Neural progenitor cell (in vitro differentiated cells): ENCODE data around the gene XPC. TPM values are rescaled to one million over a fixed set of nuclear protein-coding genes. Genes with fewer than 3 reads are reported as not detected.

Experiments used
- DNase-seq: peaks from one replicate; pipeline ENCODE4 v3.0.0-alpha.2; 2016; ENCODE audit warnings: low spot score
- H2AFZ ChIP-seq: fragments of 200-600 bp; sonication (generic); replicated peaks from 2 replicates; pipeline ENCODE4 v1.6.1; 2016; ENCODE audit warnings: antibody characterized with exemption
- H3F3A ChIP-seq: fragments of 200-600 bp; sonication (generic); 2 replicates; pipeline ENCODE4 v1.6.1; 2016; ENCODE audit warnings: antibody characterized with exemption, low read depth
- H3K27ac ChIP-seq: fragments of 200-600 bp; sonication (generic); 2 replicates; pipeline ENCODE4 v1.5.1; 2016; ENCODE audit warnings: mild to moderate bottlenecking
- H3K27me3 ChIP-seq: fragments of 200-600 bp; sonication (generic); 2 replicates; pipeline ENCODE4 v1.6.1; 2016; ENCODE audit warnings: mild to moderate bottlenecking, moderate library complexity
- H3K36me3 ChIP-seq: fragments of 200-600 bp; sonication (generic); 2 replicates; pipeline ENCODE4 v1.5.1; 2016
- H3K4me1 ChIP-seq: fragments of 200-600 bp; sonication (generic); 2 replicates; pipeline ENCODE4 v1.6.1; 2016; ENCODE audit warnings: mixed run types
- H3K4me2 ChIP-seq: fragments of 200-600 bp; sonication (generic); 2 replicates; pipeline ENCODE4 v1.6.1; 2016
- H3K4me3 ChIP-seq: fragments of 200-600 bp; sonication (generic); 2 replicates; pipeline ENCODE4 v1.5.1; 2016
- H3K79me2 ChIP-seq: fragments of 200-600 bp; sonication (generic); 2 replicates; pipeline ENCODE4 v1.6.1; 2016; ENCODE audit warnings: low read depth
- H3K9ac ChIP-seq: fragments of 200-600 bp; sonication (generic); 2 replicates; pipeline ENCODE4 v1.6.1; 2016
- H3K9me3 ChIP-seq: fragments of 200-600 bp; sonication (generic); 2 replicates; pipeline ENCODE4 v1.5.1; 2016; ENCODE audit warnings: low read depth
- H4K20me1 ChIP-seq: fragments of 200-600 bp; sonication (generic); 2 replicates; pipeline ENCODE4 v1.6.1; 2016; ENCODE audit warnings: low read depth
- H3K27ac Mint-ChIP-seq: 3 replicates; pipeline ENCODE4 v1.8.0; 2021; ENCODE audit warnings: mixed read lengths
- H3K27me3 Mint-ChIP-seq: 2 replicates; pipeline ENCODE4 v1.8.0; 2022; ENCODE audit warnings: low read depth, mild to moderate bottlenecking, inconsistent platforms, moderate library complexity, mixed read lengths; ENCODE audit not compliant: insufficient read depth
- H3K36me3 Mint-ChIP-seq: 3 replicates; pipeline ENCODE4 v1.8.0; 2021; ENCODE audit warnings: mixed read lengths
- H3K4me1 Mint-ChIP-seq: 3 replicates; pipeline ENCODE4 v1.8.0; 2021; ENCODE audit warnings: mixed read lengths
- H3K4me3 Mint-ChIP-seq: 3 replicates; pipeline ENCODE4 v1.8.0; 2021; ENCODE audit warnings: mild to moderate bottlenecking, moderate library complexity, mixed read lengths
- H3K9me3 Mint-ChIP-seq: 3 replicates; pipeline ENCODE4 v1.8.0; 2020; ENCODE audit warnings: mixed read lengths
- CTCF ChIP-seq: fragments of 200-600 bp; sonication (generic); IDR thresholded peaks from 2 replicates; pipeline ENCODE4 v1.5.1; 2017; ENCODE audit warnings: antibody characterized with exemption, mild to moderate bottlenecking
- EZH2 ChIP-seq: fragments of 200-600 bp; sonication (generic); IDR thresholded peaks from 2 replicates; pipeline ENCODE4 v1.6.1; 2017; ENCODE audit warnings: antibody characterized with exemption, mild to moderate bottlenecking, moderate library complexity
- EZH2phosphoT487 ChIP-seq: fragments of 200-600 bp; sonication (generic); IDR thresholded peaks from 2 replicates; pipeline ENCODE4 v1.6.1; 2017; ENCODE audit warnings: antibody characterized with exemption
- total RNA-seq: library from RNA; depleted of rRNA; stranded (reverse); fragments of >200 nt; gene quantifications from 2 replicates; pipeline ENCODE4 v1.2.3, GENCODE V29; 2015; ENCODE audit warnings: low replicate concordance

The XPC gene
- total RNA-seq, 1 donor from 2014 or later = 44.1 TPM

- DNase-seq = no peak
- Histone ChIP-seq H3K4me2 (no peak overlapping the region), H3K27me3 (no peaks in the 10 kb centered on the region), H3K9me3 (no peaks in the 10 kb centered on the region), H3K4me3 (no peak overlapping the region), H3F3A (no peaks in the 10 kb centered on the region), H3K4me1 (no peaks in the 10 kb centered on the region), H4K20me1 (no peaks in the 10 kb centered on the region), H3K27ac (no peak overlapping the region), H3K9ac (no peak overlapping the region), H3K79me2 (no peaks in the 10 kb centered on the region), H2AFZ (no peak overlapping the region), H3K36me3 (no peaks in the 10 kb centered on the region)
- Mint-ChIP-seq H3K27ac (no peak overlapping the region), H3K27me3 (no peaks in the 10 kb centered on the region), H3K4me3 (no peak overlapping the region), H3K9me3 (no peaks in the 10 kb centered on the region), H3K4me1 (no peaks in the 10 kb centered on the region), H3K36me3 (peaks cover 27% of the 10 kb centered on the region)
- no peak for TF ChIP-seq EZH2phosphoT487
- no peak for TF ChIP-seq CTCF
- TF ChIP-seq EZH2 = no peak
These were observed 42.8 kb downstream of the XPC start for GRCh38 chr3:14135581-14135980.

- H3K4me2 ChIP-seq = no peak overlapping the region
- no peaks in the 10 kb centered on the region for H3K9me3 ChIP-seq
- no peak overlapping the region for H3K9ac ChIP-seq
- no peaks in the 10 kb centered on the region for H3K27me3 ChIP-seq
- no peaks in the 10 kb centered on the region for H3K4me1 ChIP-seq
- no peaks in the 10 kb centered on the region for H3K4me1 Mint-ChIP-seq
- no peaks in the 10 kb centered on the region for H3K9me3 Mint-ChIP-seq
- no peak for TF ChIP-seq CTCF
- TF ChIP-seq EZH2 = no peak
- TF ChIP-seq EZH2phosphoT487 = no peak
- H3K36me3 ChIP-seq = no peaks in the 10 kb centered on the region
- no peaks in the 10 kb centered on the region for H4K20me1 ChIP-seq
- H3K36me3 Mint-ChIP-seq = peaks cover 29% of the 10 kb centered on the region
- DNase-seq = no peak
- H3K79me2 ChIP-seq = no peaks in the 10 kb centered on the region
- H3K4me3 Mint-ChIP-seq = no peak overlapping the region
- H3F3A ChIP-seq = no peaks in the 10 kb centered on the region
- no peak overlapping the region for H2AFZ ChIP-seq
- no peak overlapping the region for H3K27ac ChIP-seq
- H3K4me3 ChIP-seq = no peak overlapping the region
- no peaks in the 10 kb centered on the region for H3K27me3 Mint-ChIP-seq
- no peak overlapping the region for H3K27ac Mint-ChIP-seq
These were observed 44.1 kb downstream of the XPC start for GRCh38 chr3:14134291-14134690.

- peaks cover 32% of the 10 kb centered on the region for H3K36me3 Mint-ChIP-seq
- no peaks in the 10 kb centered on the region for H3K4me1 Mint-ChIP-seq
- no peaks in the 10 kb centered on the region for H3K27me3 ChIP-seq
- no peaks in the 10 kb centered on the region for H4K20me1 ChIP-seq
- TF ChIP-seq EZH2 (no peak), CTCF (no peak), EZH2phosphoT487 (no peak)
- no peak overlapping the region for H3K9ac ChIP-seq
- H3K4me2 ChIP-seq = no peak overlapping the region
- no peak overlapping the region for H3K27ac Mint-ChIP-seq
- H2AFZ ChIP-seq = no peak overlapping the region
- DNase-seq = no peak
- peaks cover under 1% of the 10 kb centered on the region for H3K79me2 ChIP-seq
- no peaks in the 10 kb centered on the region for H3K27me3 Mint-ChIP-seq
- H3K4me1 ChIP-seq = no peaks in the 10 kb centered on the region
- H3K9me3 Mint-ChIP-seq = no peaks in the 10 kb centered on the region
- H3K36me3 ChIP-seq = no peaks in the 10 kb centered on the region
- H3K27ac ChIP-seq = no peak overlapping the region
- H3K4me3 ChIP-seq = no peak overlapping the region
- no peaks in the 10 kb centered on the region for H3K9me3 ChIP-seq
- no peak overlapping the region for H3K4me3 Mint-ChIP-seq
- no peaks in the 10 kb centered on the region for H3F3A ChIP-seq
These were observed 44.5 kb downstream of the XPC start for GRCh38 chr3:14133876-14134275.
